HEK293 (cell line): ENCODE measurements around the gene GFOD1.

Source experiments
- CTCF ChIA-PET: fragments of 350-600 bp; formaldehyde crosslinking; extraction: SDS; loops from one replicate; lab custom pipeline; 2021; ENCODE audit warnings: antibody characterized with exemption; lab: Yijun Ruan, JAX
- POLR2A ChIA-PET: fragments of 300-600 bp; formaldehyde crosslinking; extraction: SDS; loops from one replicate; lab custom pipeline; 2020; ENCODE audit warnings: antibody characterized with exemption, inconsistent platforms; lab: Yijun Ruan, JAX
- H3K27ac ChIP-seq: fragments of 200-500 bp; sonication (Bioruptor generic); 2 replicates; pipeline ENCODE4 v1.5.1; 2014; ENCODE audit warnings: low read depth, low read length, control low read depth, inconsistent platforms; ENCODE audit errors: extremely low read depth
- H3K36me3 ChIP-seq, 2 experiments: fragments of 200-500 bp in 1 of 2; sonication (Bioruptor generic) in 1 of 2; 1 replicate in 1 of 2; 2 replicates in 1 of 2; pipeline ENCODE4 v1.5.1; 2014 to 2017; ENCODE audit warnings: inconsistent platforms in 2 of 2, low read length in 2 of 2; ENCODE audit not compliant: control insufficient read depth in 2 of 2, insufficient read depth in 1 of 2
- H3K4me1 ChIP-seq: fragments of 200-500 bp; sonication (Bioruptor generic); 2 replicates; pipeline ENCODE4 v1.5.1; 2014; ENCODE audit warnings: mild to moderate bottlenecking, low read length, inconsistent platforms; ENCODE audit not compliant: control insufficient read depth, insufficient read depth
- H3K4me3 ChIP-seq: 2 replicates; pipeline ENCODE4 v1.5.1; 2011; ENCODE audit warnings: low read depth, mild to moderate bottlenecking, control low read depth, low read length, moderate library complexity
- H3K9me3 ChIP-seq: fragments of 200-500 bp; sonication (Bioruptor generic); 2 replicates; pipeline ENCODE4 v1.5.1; 2014; ENCODE audit warnings: low read depth, low read length, inconsistent platforms; ENCODE audit not compliant: control insufficient read depth, insufficient read depth
- FEZF1 ChIP-seq: fragments of 450-650 bp; formaldehyde crosslinking; IDR thresholded peaks from 2 replicates; pipeline ENCODE4 v1.5.1; 2016; ENCODE audit warnings: missing biosample characterization, missing genetic modification characterization
- KLF7 ChIP-seq: fragments of 450-650 bp; formaldehyde crosslinking; IDR thresholded peaks from 2 replicates; pipeline ENCODE4 v1.5.1; 2016; ENCODE audit warnings: missing biosample characterization, missing genetic modification characterization, borderline replicate concordance
- MEIS1 ChIP-seq: sonication (generic); formaldehyde crosslinking; IDR thresholded peaks from 2 replicates; pipeline ENCODE4 v1.8.1; 2022; ENCODE audit warnings: missing genetic modification reagents, mild to moderate bottlenecking, borderline replicate concordance
- MYNN ChIP-seq: fragments of 450-650 bp; formaldehyde crosslinking; IDR thresholded peaks from 2 replicates; pipeline ENCODE4 v1.5.1; 2016; ENCODE audit warnings: missing biosample characterization, missing genetic modification characterization, borderline replicate concordance
- WT1 ChIP-seq: fragments of 450-650 bp; formaldehyde crosslinking; IDR thresholded peaks from 2 replicates; pipeline ENCODE4 v1.5.1; 2016; ENCODE audit warnings: missing biosample characterization, missing genetic modification characterization
- ZNF202 ChIP-seq: fragments of 450-650 bp; formaldehyde crosslinking; IDR thresholded peaks from 2 replicates; pipeline ENCODE4 v1.5.1; 2016; ENCODE audit warnings: missing biosample characterization, missing genetic modification characterization, borderline replicate concordance
- ZNF266 ChIP-seq: fragments of 450-650 bp; formaldehyde crosslinking; IDR thresholded peaks from 2 replicates; pipeline ENCODE4 v1.5.1; 2016; ENCODE audit warnings: missing biosample characterization, missing genetic modification characterization, low read depth
- ZNF341 ChIP-seq: fragments of 450-650 bp; formaldehyde crosslinking; IDR thresholded peaks from 2 replicates; pipeline ENCODE4; 2016; ENCODE audit warnings: low read depth, missing biosample characterization, missing genetic modification characterization
- ZNF558 ChIP-seq: fragments of 450-650 bp; formaldehyde crosslinking; IDR thresholded peaks from 2 replicates; pipeline ENCODE4 v1.5.1; 2016; ENCODE audit warnings: missing biosample characterization, missing genetic modification characterization
- ZNF571 ChIP-seq: fragments of 450-650 bp; formaldehyde crosslinking; IDR thresholded peaks from 2 replicates; pipeline ENCODE4 v1.5.0; 2017; ENCODE audit warnings: missing biosample characterization, missing genetic modification characterization
- ZNF600 ChIP-seq: fragments of 450-650 bp; formaldehyde crosslinking; IDR thresholded peaks from 2 replicates; pipeline ENCODE4 v1.5.1; 2016; ENCODE audit warnings: missing biosample characterization, missing genetic modification characterization
- ZNF658 ChIP-seq: fragments of 450-650 bp; formaldehyde crosslinking; IDR thresholded peaks from 2 replicates; pipeline ENCODE4; 2016; ENCODE audit warnings: missing biosample characterization, missing genetic modification characterization
- ZNF677 ChIP-seq: fragments of 450-650 bp; IDR thresholded peaks from 2 replicates; pipeline ENCODE4 v1.5.0; 2018; ENCODE audit warnings: missing biosample characterization, mild to moderate bottlenecking, missing genetic modification characterization, moderate library complexity
- ZNF76 ChIP-seq: fragments of 450-650 bp; formaldehyde crosslinking; IDR thresholded peaks from 2 replicates; pipeline ENCODE4; 2016; ENCODE audit warnings: low read depth, missing biosample characterization, missing genetic modification characterization, borderline replicate concordance
- ZNF776 ChIP-seq: fragments of 450-650 bp; formaldehyde crosslinking; IDR thresholded peaks from 2 replicates; pipeline ENCODE4 v1.5.0; 2017; ENCODE audit warnings: missing biosample characterization, missing genetic modification characterization, borderline replicate concordance
- TF ChIP-seq, protein P1 (sequence below): fragments of 450-650 bp; formaldehyde crosslinking; IDR thresholded peaks from 2 replicates; pipeline ENCODE4 v1.5.1; 2017; ENCODE audit warnings: missing biosample characterization, mild to moderate bottlenecking, missing genetic modification characterization, moderate library complexity
- TF ChIP-seq, protein P2 (sequence below): fragments of 450-650 bp; formaldehyde crosslinking; IDR thresholded peaks from 2 replicates; pipeline ENCODE4 v1.5.1; 2016; ENCODE audit warnings: missing biosample characterization, missing genetic modification characterization
- TF ChIP-seq, protein P3 (sequence below): fragments of 450-650 bp; formaldehyde crosslinking; conservative IDR thresholded peaks from 2 replicates; pipeline ENCODE4 v1.5.1; 2016; ENCODE audit warnings: low read depth, missing biosample characterization, missing genetic modification characterization

Gene GFOD1

GRCh38 chr6:13395272-13396237, 91.8 kb downstream of the GFOD1 start (continued):
- TF ChIP-seq, protein P1, sequence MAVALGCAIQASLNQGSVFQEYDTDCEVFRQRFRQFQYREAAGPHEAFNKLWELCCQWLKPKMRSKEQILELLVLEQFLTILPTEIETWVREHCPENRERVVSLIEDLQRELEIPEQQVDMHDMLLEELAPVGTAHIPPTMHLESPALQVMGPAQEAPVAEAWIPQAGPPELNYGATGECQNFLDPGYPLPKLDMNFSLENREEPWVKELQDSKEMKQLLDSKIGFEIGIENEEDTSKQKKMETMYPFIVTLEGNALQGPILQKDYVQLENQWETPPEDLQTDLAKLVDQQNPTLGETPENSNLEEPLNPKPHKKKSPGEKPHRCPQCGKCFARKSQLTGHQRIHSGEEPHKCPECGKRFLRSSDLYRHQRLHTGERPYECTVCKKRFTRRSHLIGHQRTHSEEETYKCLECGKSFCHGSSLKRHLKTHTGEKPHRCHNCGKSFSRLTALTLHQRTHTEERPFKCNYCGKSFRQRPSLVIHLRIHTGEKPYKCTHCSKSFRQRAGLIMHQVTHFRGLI (tag by site-specific recombination) = peak; percentile 36; the same call in 1 of the 2 replicates
- TF ChIP-seq, protein P2, sequence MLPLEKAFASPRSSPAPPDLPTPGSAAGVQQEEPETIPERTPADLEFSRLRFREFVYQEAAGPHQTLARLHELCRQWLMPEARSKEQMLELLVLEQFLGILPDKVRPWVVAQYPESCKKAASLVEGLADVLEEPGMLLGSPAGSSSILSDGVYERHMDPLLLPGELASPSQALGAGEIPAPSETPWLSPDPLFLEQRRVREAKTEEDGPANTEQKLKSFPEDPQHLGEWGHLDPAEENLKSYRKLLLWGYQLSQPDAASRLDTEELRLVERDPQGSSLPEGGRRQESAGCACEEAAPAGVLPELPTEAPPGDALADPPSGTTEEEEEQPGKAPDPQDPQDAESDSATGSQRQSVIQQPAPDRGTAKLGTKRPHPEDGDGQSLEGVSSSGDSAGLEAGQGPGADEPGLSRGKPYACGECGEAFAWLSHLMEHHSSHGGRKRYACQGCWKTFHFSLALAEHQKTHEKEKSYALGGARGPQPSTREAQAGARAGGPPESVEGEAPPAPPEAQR (tag by site-specific recombination) = no peak
- TF ChIP-seq ZNF76 (tag by site-specific recombination) (no peak), ZNF266 (tag by site-specific recombination) (no peak), WT1 (tag by site-specific recombination) (peak; percentile 66), ZNF202 (tag by site-specific recombination) (no peak), ZNF600 (tag by site-specific recombination) (peak; percentile 47; the same call in 1 of the 2 replicates), FEZF1 (tag by site-specific recombination) (peak; percentile 99), ZNF571 (tag by site-specific recombination) (no peak), MEIS1 (0 out of 2 replicates have a peak, but pooled peaks have one; percentile 24), MYNN (no peak), ZNF558 (tag by site-specific recombination) (0 out of 2 replicates have a peak, but pooled peaks have one; percentile 16), ZNF658 (tag by site-specific recombination) (no peak), ZNF776 (no peak), ZNF341 (tag by site-specific recombination) (peak; percentile 89)
- TF ChIP-seq, protein P3, sequence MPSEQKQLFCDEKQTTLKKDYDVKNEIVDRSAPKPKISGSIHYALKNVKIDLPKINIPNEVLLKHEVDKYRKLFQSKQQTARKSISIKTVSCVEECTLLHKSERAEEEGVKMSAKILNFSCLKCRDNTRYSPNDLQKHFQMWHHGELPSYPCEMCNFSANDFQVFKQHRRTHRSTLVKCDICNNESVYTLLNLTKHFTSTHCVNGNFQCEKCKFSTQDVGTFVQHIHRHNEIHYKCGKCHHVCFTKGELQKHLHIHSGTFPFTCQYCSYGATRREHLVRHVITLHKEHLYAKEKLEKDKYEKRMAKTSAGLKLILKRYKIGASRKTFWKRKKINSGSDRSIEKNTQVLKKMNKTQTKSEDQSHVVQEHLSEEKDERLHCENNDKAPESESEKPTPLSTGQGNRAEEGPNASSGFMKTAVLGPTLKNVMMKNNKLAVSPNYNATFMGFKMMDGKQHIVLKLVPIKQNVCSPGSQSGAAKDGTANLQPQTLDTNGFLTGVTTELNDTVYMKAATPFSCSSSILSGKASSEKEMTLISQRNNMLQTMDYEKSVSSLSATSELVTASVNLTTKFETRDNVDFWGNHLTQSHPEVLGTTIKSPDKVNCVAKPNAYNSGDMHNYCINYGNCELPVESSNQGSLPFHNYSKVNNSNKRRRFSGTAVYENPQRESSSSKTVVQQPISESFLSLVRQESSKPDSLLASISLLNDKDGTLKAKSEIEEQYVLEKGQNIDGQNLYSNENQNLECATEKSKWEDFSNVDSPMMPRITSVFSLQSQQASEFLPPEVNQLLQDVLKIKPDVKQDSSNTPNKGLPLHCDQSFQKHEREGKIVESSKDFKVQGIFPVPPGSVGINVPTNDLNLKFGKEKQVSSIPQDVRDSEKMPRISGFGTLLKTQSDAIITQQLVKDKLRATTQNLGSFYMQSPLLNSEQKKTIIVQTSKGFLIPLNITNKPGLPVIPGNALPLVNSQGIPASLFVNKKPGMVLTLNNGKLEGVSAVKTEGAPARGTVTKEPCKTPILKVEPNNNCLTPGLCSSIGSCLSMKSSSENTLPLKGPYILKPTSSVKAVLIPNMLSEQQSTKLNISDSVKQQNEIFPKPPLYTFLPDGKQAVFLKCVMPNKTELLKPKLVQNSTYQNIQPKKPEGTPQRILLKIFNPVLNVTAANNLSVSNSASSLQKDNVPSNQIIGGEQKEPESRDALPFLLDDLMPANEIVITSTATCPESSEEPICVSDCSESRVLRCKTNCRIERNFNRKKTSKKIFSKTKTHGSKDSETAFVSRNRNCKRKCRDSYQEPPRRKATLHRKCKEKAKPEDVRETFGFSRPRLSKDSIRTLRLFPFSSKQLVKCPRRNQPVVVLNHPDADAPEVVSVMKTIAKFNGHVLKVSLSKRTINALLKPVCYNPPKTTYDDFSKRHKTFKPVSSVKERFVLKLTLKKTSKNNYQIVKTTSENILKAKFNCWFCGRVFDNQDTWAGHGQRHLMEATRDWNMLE (tag by site-specific recombination) = 0 out of 2 replicates have a peak, but pooled peaks have one; percentile 34

GRCh38 chr6:13392462-13392861, 94.9 kb downstream of the GFOD1 start:
- H3K27ac ChIP-seq = no peak overlapping the region
- peaks cover 15% of the 10 kb centered on the region for H3K4me1 ChIP-seq
- CTCF ChIA-PET = interaction anchor here (0.6 to 0.7 kb wide), 3 partner anchors 48 to 755 kb away, joined by 5 to 7 read pairs (median 6); no protein-coding TSS in a partner anchor
- no peak overlapping the region for H3K4me3 ChIP-seq
- no peaks in the 10 kb centered on the region for H3K9me3 ChIP-seq
- TF ChIP-seq KLF7 (tag by site-specific recombination) (no peak), ZNF677 (tag by site-specific recombination) (0 out of 2 replicates have a peak, but pooled peaks have one; percentile 8)
- no peaks in the 10 kb centered on the region for H3K36me3 ChIP-seq
- POLR2A ChIA-PET = no interaction called here
